ENCODE results near the gene PATL2.
"Not testable (repeated sequence)": the region's sequence is repeated elsewhere in the genome, so short reads cannot be mapped to it uniquely, and the experiment has no call there.

The PATL2 gene

DNA sequence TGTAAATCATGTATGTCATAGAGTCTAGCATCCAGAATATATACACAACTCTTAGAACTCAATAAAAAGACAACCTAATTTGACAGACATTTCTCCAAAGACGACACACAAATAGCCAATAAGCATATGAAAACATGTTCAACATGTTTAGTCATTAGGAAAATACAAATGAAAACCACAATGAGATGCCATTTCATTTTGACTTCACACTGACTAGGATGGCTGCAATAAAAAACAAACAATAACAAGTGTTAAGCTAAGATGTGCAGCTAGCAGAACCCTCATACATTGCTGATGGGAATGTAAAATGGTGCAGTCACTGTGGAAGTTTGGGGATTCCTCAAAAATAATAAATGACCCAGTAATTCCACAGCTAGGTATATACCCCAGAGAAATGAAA, 64.1 kb downstream of the PATL2 start:
- no peak for DNase-seq (ENCODE audit: low spot score)

DNA sequence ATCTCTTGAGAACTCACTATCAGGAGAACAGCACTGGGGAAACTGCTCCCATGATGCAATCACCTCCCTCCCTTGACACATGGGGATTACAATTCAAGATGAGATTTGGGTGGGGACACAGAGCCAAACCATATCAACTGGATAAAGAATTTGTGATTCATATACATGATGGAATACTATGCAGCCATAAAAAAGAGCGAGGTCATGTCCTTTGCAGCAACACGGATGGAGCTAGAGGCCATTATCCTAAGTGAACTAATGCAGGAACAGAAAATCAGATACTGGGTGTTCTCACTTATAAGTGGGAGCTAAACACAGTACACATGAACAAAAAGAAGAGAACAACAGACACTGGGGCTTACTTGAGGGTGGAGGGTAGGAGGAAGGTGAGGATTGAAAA, 64.7 kb downstream of the PATL2 start:
- no peak for DNase-seq (ENCODE audit: low spot score)

GRCh38 chr15:44641651-44642050, 69.5 kb downstream of the PATL2 start:
- no peak for DNase-seq (ENCODE audit: low spot score)

- no peak for DNase-seq (ENCODE audit: low spot score)
Measured at GRCh38 chr15:44636976-44637375, 74.1 kb downstream of the PATL2 start.

- no peak for DNase-seq (ENCODE audit: low spot score)
Measured at GRCh38 chr15:44633603-44634002, 77.5 kb downstream of the PATL2 start.

GRCh38 chr15:44625286-44625685, 85.8 kb downstream of the PATL2 start:
- not testable (repeated sequence) for DNase-seq (ENCODE audit: low spot score)

DNA sequence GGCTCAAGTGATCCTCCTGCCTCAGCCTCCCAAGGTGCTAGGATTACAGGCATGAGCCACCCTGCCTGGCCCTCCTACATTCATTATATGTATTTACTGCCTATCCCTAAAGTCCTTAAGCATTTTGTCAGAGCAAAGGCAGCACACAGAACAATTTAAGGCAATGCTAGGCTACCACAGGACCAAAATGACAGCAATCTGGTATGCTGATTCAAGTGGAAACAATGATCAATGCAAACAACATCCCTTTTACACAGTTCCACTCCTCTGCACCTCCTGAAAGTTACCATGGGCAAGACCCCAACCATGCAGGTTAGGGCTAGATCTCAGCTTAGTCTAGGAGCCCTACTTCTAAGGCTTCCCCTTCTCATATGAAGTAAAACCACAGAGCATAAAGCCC, 87.9 kb downstream of the PATL2 start:
- DNase-seq (ENCODE audit: low spot score): no peak

DNA sequence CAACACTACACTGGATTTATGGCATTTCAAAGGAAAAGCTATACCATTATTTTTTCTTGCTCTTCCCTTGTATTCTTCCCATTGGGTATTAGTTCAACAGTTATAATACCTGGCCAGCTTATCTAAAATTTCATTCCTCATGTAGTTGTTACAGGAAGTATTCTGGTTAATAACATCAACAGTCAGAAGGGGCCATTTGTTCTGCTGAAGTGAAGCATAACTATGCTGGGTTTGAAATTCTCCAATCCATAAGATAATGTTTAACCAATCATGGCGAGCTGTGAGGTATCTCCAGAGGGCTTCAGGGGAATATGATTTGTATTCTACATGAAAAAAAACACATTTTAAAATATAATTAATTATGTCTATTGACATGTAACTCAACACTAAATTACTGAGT, 91.0 kb downstream of the PATL2 start:
- DNase-seq (ENCODE audit: low spot score): no peak

GRCh38 chr15:44616974-44617373, 94.1 kb downstream of the PATL2 start:
- DNase-seq (ENCODE audit: low spot score): no peak
